Glutamatergic neuron (in vitro differentiated cells): ENCODE data around the gene ENOSF1. TPM values are rescaled to one million over a fixed set of nuclear protein-coding genes. Genes with fewer than 3 reads are reported as not detected.

Experiments used
- DNase-seq: peaks from one replicate; pipeline ENCODE4 v3.0.0; 2022
- H3K27ac Mint-ChIP-seq: one replicate; pipeline ENCODE4 v1.8.0; 2020; ENCODE audit warnings: mild to moderate bottlenecking, mixed read lengths, inconsistent platforms; ENCODE audit not compliant: unreplicated experiment
- H3K27me3 Mint-ChIP-seq: one replicate; pipeline ENCODE4 v1.8.0; 2020; ENCODE audit warnings: mild to moderate bottlenecking, moderate library complexity, mixed read lengths, inconsistent platforms; ENCODE audit not compliant: unreplicated experiment
- H3K36me3 Mint-ChIP-seq: one replicate; pipeline ENCODE4 v1.8.0; 2020; ENCODE audit warnings: mild to moderate bottlenecking, mixed read lengths, inconsistent platforms; ENCODE audit not compliant: unreplicated experiment
- H3K4me1 Mint-ChIP-seq: one replicate; pipeline ENCODE4 v1.8.0; 2020; ENCODE audit warnings: mild to moderate bottlenecking, low read depth, mixed read lengths, inconsistent platforms; ENCODE audit not compliant: unreplicated experiment
- H3K4me3 Mint-ChIP-seq: one replicate; pipeline ENCODE4 v1.8.0; 2020; ENCODE audit warnings: mild to moderate bottlenecking, mixed read lengths, inconsistent platforms; ENCODE audit not compliant: unreplicated experiment
- H3K9me3 Mint-ChIP-seq: one replicate; pipeline ENCODE4 v1.8.0; 2020; ENCODE audit warnings: mild to moderate bottlenecking, moderate library complexity, mixed read lengths, inconsistent platforms; ENCODE audit not compliant: unreplicated experiment
- CTCF ChIP-seq: fragments of 200-600 bp; sonication (generic); IDR thresholded peaks from one replicate; pipeline ENCODE4 v1.5.0; 2021; ENCODE audit not compliant: partially characterized antibody, unreplicated experiment
- total RNA-seq: library from RNA; stranded (reverse); fragmentation: NEBNext Ultra II Directional; extraction: Animal tissue kit (Norgen Biotek cat#: 25700); gene quantifications from one replicate; pipeline ENCODE4 v1.2.1, GENCODE V29; 2021; ENCODE audit not compliant: unreplicated experiment

ENOSF1 gene
- total RNA-seq, 1 donor from 2014 or later: 9.7 TPM

DNA sequence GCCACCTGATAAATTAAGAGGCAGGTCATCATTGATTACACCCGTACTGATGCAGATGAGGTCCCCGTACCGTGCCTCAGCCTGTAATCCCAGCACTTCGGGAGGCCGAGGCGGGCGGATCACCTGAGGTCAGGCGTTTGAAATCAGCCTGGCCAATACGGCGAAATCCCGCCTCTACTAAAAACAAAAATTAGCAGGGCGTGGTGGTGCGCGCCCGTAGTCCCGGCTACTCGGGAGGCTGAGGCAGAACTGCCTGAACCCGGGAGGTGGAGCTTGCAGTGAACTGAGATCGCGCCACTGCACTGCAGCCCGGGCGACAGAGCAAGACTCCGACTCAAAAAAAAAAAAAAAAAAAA, 683 bp upstream of the ENOSF1 start:
- Mint-ChIP-seq H3K9me3 (no peaks in the 10 kb centered on the region), H3K4me3 (peak overlapping the region; percentile 68), H3K4me1 (no peaks in the 10 kb centered on the region), H3K36me3 (peaks cover 3% of the 10 kb centered on the region), H3K27ac (no peak overlapping the region), H3K27me3 (peaks cover 11% of the 10 kb centered on the region)
- DNase-seq: no peak
- TF ChIP-seq CTCF: no peak

DNA sequence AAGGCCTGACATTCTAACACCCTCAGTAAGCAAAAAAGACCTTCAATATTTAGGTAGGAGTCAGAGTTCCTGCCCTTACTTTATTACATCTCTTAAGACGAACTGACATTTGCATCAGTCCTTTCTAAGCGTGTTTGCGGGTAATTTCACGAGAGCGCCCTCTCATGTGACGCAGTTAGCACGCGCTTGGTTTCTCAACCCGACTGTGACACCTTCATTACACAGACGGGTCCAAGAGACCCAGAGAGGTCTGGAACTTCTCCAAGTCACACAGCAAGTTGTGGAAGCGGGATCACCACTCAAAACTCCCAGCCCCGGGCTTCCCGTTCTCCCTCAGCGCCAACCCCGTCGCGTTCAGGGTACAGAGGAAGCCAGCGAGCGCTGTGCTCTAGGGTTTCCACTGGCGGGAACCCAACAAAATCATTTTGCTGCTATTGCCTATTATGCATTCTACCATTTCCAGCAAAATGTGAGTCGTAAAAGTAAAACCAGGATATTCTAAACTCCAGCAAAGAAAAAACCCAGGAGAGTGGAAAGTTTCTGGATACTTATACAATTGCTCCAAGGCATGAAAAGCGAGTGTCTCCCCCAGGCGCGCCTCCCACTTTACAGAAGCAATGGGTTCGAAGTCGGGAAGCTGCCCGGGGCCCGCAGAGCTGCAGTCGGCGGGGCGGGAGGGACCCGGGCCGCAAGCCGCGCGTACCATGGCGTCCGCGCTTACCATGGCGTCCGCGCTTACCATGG, 601 bp downstream of the ENOSF1 start:
- Mint-ChIP-seq H3K36me3 (peaks cover 3% of the 10 kb centered on the region), H3K27me3 (peaks cover 11% of the 10 kb centered on the region), H3K9me3 (no peaks in the 10 kb centered on the region), H3K4me3 (peak overlapping the region; percentile 58), H3K27ac (no peak overlapping the region), H3K4me1 (no peaks in the 10 kb centered on the region)
- DNase-seq: peak; percentile 36
- TF ChIP-seq CTCF: no peak

DNA sequence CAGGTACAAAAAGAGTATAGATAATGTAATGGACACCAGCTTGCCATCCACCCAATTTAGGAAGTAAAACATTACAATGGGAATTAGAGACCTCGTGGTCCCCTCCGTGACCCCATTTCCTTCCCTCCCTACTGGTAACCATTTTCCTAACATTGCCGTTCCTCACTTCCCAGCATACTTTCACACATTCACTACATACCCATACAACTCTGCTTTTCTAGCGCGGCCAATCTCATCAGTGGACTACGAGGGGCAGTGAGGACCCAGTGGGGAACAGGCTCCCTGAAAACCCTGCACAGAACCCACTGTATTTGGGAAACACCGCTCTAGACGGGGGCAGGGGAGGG, 1.1 kb downstream of the ENOSF1 start:
- peak overlapping the region; percentile 58 for H3K4me3 Mint-ChIP-seq
- H3K4me1 Mint-ChIP-seq: no peaks in the 10 kb centered on the region
- H3K27me3 Mint-ChIP-seq: peaks cover 11% of the 10 kb centered on the region
- H3K9me3 Mint-ChIP-seq: no peaks in the 10 kb centered on the region
- TF ChIP-seq CTCF: no peak
- H3K27ac Mint-ChIP-seq: no peak overlapping the region
- DNase-seq: no peak
- peaks cover 3% of the 10 kb centered on the region for H3K36me3 Mint-ChIP-seq

- H3K27ac Mint-ChIP-seq: no peak overlapping the region
- peak overlapping the region; percentile 58 for H3K4me3 Mint-ChIP-seq
- H3K36me3 Mint-ChIP-seq: peaks cover 3% of the 10 kb centered on the region
- no peak for DNase-seq
- TF ChIP-seq CTCF: no peak
- no peaks in the 10 kb centered on the region for H3K9me3 Mint-ChIP-seq
- no peaks in the 10 kb centered on the region for H3K4me1 Mint-ChIP-seq
- H3K27me3 Mint-ChIP-seq: peaks cover 11% of the 10 kb centered on the region
These were observed 1.8 kb downstream of the ENOSF1 start for GRCh38 chr18:710418-711300.

GRCh38 chr18:709771-710170, 2.7 kb downstream of the ENOSF1 start:
- Mint-ChIP-seq H3K27ac (no peak overlapping the region), H3K4me3 (no peak overlapping the region), H3K27me3 (peaks cover 11% of the 10 kb centered on the region), H3K9me3 (no peaks in the 10 kb centered on the region), H3K36me3 (peaks cover 3% of the 10 kb centered on the region), H3K4me1 (no peaks in the 10 kb centered on the region)
- no peak for DNase-seq
- TF ChIP-seq CTCF: no peak
